HepG2 (cell line): Measurements from ENCODE around the gene CUL5.

Source experiments
- KDM4B ChIP-seq: sonication (generic); formaldehyde crosslinking; IDR thresholded peaks from 2 replicates; pipeline ENCODE4 v1.4.0; 2020; ENCODE audit warnings: missing genetic modification reagents
- NCOA5 ChIP-seq: sonication (generic); formaldehyde crosslinking; IDR thresholded peaks from 2 replicates; pipeline ENCODE4 v1.4.0; 2020; ENCODE audit warnings: missing genetic modification reagents
- POLR2A ChIP-seq, 2 experiments: IDR thresholded peaks; 2 replicates each; pipeline ENCODE4 v1.6.1; 2011; ENCODE audit warnings: low read depth in 2 of 2, low read length in 2 of 2, mild to moderate bottlenecking in 1 of 2, moderate library complexity in 1 of 2; ENCODE audit not compliant: insufficient read depth in 1 of 2
- SMAD3 ChIP-seq: sonication (generic); formaldehyde crosslinking; IDR thresholded peaks from 2 replicates; pipeline ENCODE4 v1.4.0; 2020; ENCODE audit warnings: missing genetic modification reagents
- SMARCC2 ChIP-seq: fragments of 450-650 bp; IDR thresholded peaks from 2 replicates; pipeline ENCODE4 v1.6.1; 2017; ENCODE audit warnings: antibody characterized with exemption, mild to moderate bottlenecking
- ZNF335 ChIP-seq: sonication (generic); formaldehyde crosslinking; IDR thresholded peaks from 2 replicates; pipeline ENCODE4 v1.4.0; 2020; ENCODE audit warnings: missing genetic modification reagents
- ZNF484 ChIP-seq: sonication (generic); formaldehyde crosslinking; IDR thresholded peaks from 2 replicates; pipeline ENCODE4 v1.5.1; 2020; ENCODE audit warnings: mild to moderate bottlenecking, low read depth, missing genetic modification reagents, borderline replicate concordance
- TF ChIP-seq, protein P1 (sequence below): sonication (generic); formaldehyde crosslinking; IDR thresholded peaks from 2 replicates; pipeline ENCODE4 v1.5.0; 2020; ENCODE audit warnings: mild to moderate bottlenecking, missing genetic modification reagents, moderate library complexity
- TF ChIP-seq, protein P2 (sequence below): sonication (generic); formaldehyde crosslinking; IDR thresholded peaks from 2 replicates; pipeline ENCODE4 v1.5.1; 2020; ENCODE audit warnings: mild to moderate bottlenecking, missing genetic modification reagents

DNA sequence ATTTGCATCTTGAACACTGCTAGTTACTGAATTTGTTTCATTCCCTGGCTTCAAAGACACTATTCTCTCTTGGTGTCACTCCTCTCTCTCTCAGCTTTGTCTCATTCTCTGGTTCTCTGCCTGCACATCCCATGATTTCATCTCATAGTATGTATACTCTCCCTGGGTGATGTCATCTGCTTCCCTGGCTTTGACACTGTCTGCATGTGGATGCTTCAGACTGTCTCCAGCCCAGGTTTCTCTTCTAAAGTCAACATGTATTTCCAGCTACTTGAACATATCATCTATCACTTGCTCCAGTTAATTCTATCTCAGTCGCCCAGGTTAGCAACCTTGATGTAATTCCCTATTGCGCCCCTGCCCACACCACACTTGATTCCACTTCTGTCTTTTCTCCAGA, 103.4 kb downstream of the CUL5 start:
- TF ChIP-seq, protein P1, sequence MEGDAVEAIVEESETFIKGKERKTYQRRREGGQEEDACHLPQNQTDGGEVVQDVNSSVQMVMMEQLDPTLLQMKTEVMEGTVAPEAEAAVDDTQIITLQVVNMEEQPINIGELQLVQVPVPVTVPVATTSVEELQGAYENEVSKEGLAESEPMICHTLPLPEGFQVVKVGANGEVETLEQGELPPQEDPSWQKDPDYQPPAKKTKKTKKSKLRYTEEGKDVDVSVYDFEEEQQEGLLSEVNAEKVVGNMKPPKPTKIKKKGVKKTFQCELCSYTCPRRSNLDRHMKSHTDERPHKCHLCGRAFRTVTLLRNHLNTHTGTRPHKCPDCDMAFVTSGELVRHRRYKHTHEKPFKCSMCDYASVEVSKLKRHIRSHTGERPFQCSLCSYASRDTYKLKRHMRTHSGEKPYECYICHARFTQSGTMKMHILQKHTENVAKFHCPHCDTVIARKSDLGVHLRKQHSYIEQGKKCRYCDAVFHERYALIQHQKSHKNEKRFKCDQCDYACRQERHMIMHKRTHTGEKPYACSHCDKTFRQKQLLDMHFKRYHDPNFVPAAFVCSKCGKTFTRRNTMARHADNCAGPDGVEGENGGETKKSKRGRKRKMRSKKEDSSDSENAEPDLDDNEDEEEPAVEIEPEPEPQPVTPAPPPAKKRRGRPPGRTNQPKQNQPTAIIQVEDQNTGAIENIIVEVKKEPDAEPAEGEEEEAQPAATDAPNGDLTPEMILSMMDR (CRISPR knock-in tag) = no peak
- TF ChIP-seq KDM4B (no peak), NCOA5 (no peak), SMAD3 (CRISPR knock-in tag) (no peak), ZNF484 (CRISPR knock-in tag) (no peak), SMARCC2 (no peak), POLR2A (IDR thresholded peaks at IDR 0.05; ENCODE audit: insufficient read depth in 1 of 2, low read depth in 2 of 2, low read length in 2 of 2) (no peak), ZNF335 (CRISPR knock-in tag) (no peak)
- TF ChIP-seq, protein P2, sequence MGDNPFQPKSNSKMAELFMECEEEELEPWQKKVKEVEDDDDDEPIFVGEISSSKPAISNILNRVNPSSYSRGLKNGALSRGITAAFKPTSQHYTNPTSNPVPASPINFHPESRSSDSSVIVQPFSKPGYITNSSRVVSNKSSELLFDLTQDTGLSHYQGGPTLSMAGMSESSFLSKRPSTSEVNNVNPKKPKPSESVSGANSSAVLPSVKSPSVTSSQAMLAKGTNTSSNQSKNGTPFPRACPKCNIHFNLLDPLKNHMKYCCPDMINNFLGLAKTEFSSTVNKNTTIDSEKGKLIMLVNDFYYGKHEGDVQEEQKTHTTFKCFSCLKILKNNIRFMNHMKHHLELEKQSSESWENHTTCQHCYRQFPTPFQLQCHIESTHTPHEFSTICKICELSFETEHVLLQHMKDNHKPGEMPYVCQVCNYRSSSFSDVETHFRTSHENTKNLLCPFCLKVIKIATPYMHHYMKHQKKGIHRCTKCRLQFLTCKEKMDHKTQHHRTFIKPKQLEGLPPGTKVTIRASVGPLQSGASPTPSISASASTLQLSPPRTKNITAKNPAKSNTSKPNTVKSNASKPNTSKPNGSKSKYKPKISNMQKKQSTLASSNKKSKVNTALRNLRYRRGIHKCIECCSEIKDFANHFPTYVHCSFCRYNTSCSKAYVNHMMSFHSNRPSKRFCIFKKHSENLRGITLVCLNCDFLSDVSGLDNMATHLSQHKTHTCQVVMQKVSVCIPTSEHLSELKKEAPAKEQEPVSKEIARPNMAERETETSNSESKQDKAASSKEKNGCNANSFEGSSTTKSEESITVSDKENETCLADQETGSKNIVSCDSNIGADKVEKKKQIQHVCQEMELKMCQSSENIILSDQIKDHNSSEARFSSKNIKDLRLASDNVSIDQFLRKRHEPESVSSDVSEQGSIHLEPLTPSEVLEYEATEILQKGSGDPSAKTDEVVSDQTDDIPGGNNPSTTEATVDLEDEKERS (CRISPR knock-in tag) = no peak
